Endothelial cell of umbilical vein (primary cell): ENCODE data around the gene ZNF273. TPM values are rescaled to one million over a fixed set of nuclear protein-coding genes. Genes with fewer than 3 reads are reported as not detected.

ENCODE experiments used
- BruUV-seq: library from RNA; stranded (reverse); fragments of 400-500 nt; replicated peaks from 2 replicates; lab custom pipeline; 2021; lab: Mats Ljungman, UMichigan
- CTCF ChIA-PET: fragments of 300-600, 350-600 bp; sonication (Branson Sonifier 250); formaldehyde crosslinking; loops from one replicate; lab custom pipeline; 2021; ENCODE audit warnings: antibody characterized with exemption, inconsistent platforms; lab: Charles Lee
- POLR2A ChIA-PET: fragments of 300-600, 350-600 bp; sonication (Branson Sonifier 250); formaldehyde crosslinking; loops from one replicate; lab custom pipeline; 2021; ENCODE audit warnings: antibody characterized with exemption, inconsistent platforms; lab: Charles Lee
- DNase-seq: peaks from one replicate; pipeline ENCODE4 v3.0.0-alpha.2; 2011; ENCODE audit warnings: low read depth, low spot score
- FAIRE-seq: peaks from 2 replicates; lab custom pipeline; 2011; peaks lifted over from hg19 to GRCh38; lab: Jason Lieb, UNC
- H2AFZ ChIP-seq: 2 replicates; pipeline ENCODE4 v1.6.0; 2012; ENCODE audit warnings: low read depth, low read length, control low read depth, inconsistent platforms
- H3K27ac ChIP-seq: 2 replicates; pipeline ENCODE4 v1.5.1; 2011; ENCODE audit warnings: low read depth, mild to moderate bottlenecking, control low read depth, low read length, moderate library complexity; ENCODE audit not compliant: insufficient read depth
- H3K27me3 ChIP-seq, 2 experiments: 2 replicates each; pipeline versions ENCODE4 v1.6.0 to v1.6.1; 2011; ENCODE audit warnings: low read length in 2 of 2, mixed read lengths in 1 of 2; ENCODE audit not compliant: control insufficient read depth in 2 of 2, insufficient read depth in 2 of 2
- H3K36me3 ChIP-seq, 2 experiments: 2 replicates in 1 of 2; 3 replicates in 1 of 2; pipeline ENCODE4 v1.5.1; 2011; ENCODE audit warnings: low read length in 2 of 2, mild to moderate bottlenecking in 1 of 2, moderate library complexity in 1 of 2; ENCODE audit not compliant: control insufficient read depth in 2 of 2, insufficient read depth in 2 of 2; ENCODE audit errors: extremely low read depth in 1 of 2
- H3K4me1 ChIP-seq: 3 replicates; pipeline ENCODE4 v1.5.1; 2011; ENCODE audit warnings: mild to moderate bottlenecking, low read length; ENCODE audit not compliant: control insufficient read depth, insufficient read depth; ENCODE audit errors: extremely low read depth
- H3K4me2 ChIP-seq: 2 replicates; pipeline ENCODE4 v1.6.1; 2011; ENCODE audit warnings: low read length, control low read depth, mixed read lengths; ENCODE audit not compliant: insufficient read depth
- H3K4me3 ChIP-seq, 3 experiments: fragments of 200-600 bp in 1 of 3; sonication (generic), shearing (Covaris generic) in 1 of 3; replicated peaks in 1 of 3; 2 replicates each; pipeline ENCODE4 v1.5.1; 2011 to 2016; ENCODE audit warnings: control low read depth in 3 of 3, low read length in 3 of 3, mild to moderate bottlenecking in 2 of 3, inconsistent platforms in 1 of 3, low read depth in 1 of 3, moderate library complexity in 1 of 3; ENCODE audit not compliant: insufficient read depth in 1 of 3
- H3K79me2 ChIP-seq: 2 replicates; pipeline ENCODE4 v1.6.0; 2012; ENCODE audit warnings: low read length, inconsistent platforms; ENCODE audit not compliant: control insufficient read depth, insufficient read depth
- H3K9ac ChIP-seq: replicated peaks from 2 replicates; pipeline ENCODE3; 2011; ENCODE audit warnings: low read length, control low read depth; ENCODE audit not compliant: insufficient read depth; ENCODE audit errors: extremely low read depth
- H3K9me1 ChIP-seq: replicated peaks from 3 replicates; pipeline ENCODE4 v1.6.0; 2011; ENCODE audit warnings: mild to moderate bottlenecking, low read length; ENCODE audit not compliant: control insufficient read depth, insufficient read depth; ENCODE audit errors: extremely low read depth
- H3K9me3 ChIP-seq: replicated peaks from 2 replicates; pipeline ENCODE4 v1.5.1; 2012; ENCODE audit warnings: low read length, inconsistent platforms; ENCODE audit not compliant: control insufficient read depth, insufficient read depth
- H4K20me1 ChIP-seq: replicated peaks from 2 replicates; pipeline ENCODE3; 2011; ENCODE audit warnings: mild to moderate bottlenecking, low read length; ENCODE audit not compliant: control insufficient read depth, insufficient read depth; ENCODE audit errors: extremely low read depth
- CTCF ChIP-seq, 2 donors: IDR thresholded peaks; 1 replicate in 1 of 2; 2 replicates in 1 of 2; pipeline ENCODE4 v1.5.1; 2011; ENCODE audit warnings: low read length in 2 of 2, mild to moderate bottlenecking in 2 of 2, moderate library complexity in 2 of 2, control low read depth in 1 of 2, inconsistent platforms in 1 of 2, low read depth in 1 of 2; ENCODE audit not compliant: insufficient read depth in 1 of 2; ENCODE audit errors: extremely low read depth in 1 of 2
- EZH2 ChIP-seq: IDR thresholded peaks from 2 replicates; pipeline ENCODE4 v1.6.1; 2012; ENCODE audit warnings: borderline replicate concordance, low read depth, mild to moderate bottlenecking, moderate library complexity, low read length, inconsistent platforms; ENCODE audit not compliant: severe bottlenecking
- GATA2 ChIP-seq: IDR thresholded peaks from 2 replicates; pipeline ENCODE4 v1.7.0; 2011; ENCODE audit warnings: low read depth, mild to moderate bottlenecking, moderate library complexity, mixed read lengths, low read length; ENCODE audit not compliant: insufficient read length, insufficient read depth
- JUN ChIP-seq: IDR thresholded peaks from 2 replicates; pipeline ENCODE4 v1.6.1; 2011; ENCODE audit warnings: borderline replicate concordance, low read depth; ENCODE audit not compliant: insufficient read length, insufficient read depth
- MAX ChIP-seq: IDR thresholded peaks from 2 replicates; pipeline ENCODE4 v1.6.1; 2011; ENCODE audit not compliant: insufficient read depth, insufficient read length
- POLR2A ChIP-seq: IDR thresholded peaks from 2 replicates; pipeline ENCODE4 v1.6.1; 2012; ENCODE audit warnings: low read depth, mild to moderate bottlenecking, control low read depth, low read length
- POLR2AphosphoS5 ChIP-seq: IDR thresholded peaks from 2 replicates; pipeline ENCODE4 v1.6.1; 2012; ENCODE audit warnings: low read depth, mild to moderate bottlenecking, control low read depth, low read length, moderate library complexity; ENCODE audit not compliant: insufficient read depth
- dilution Hi-C: fragments of 300-500 bp; cut with MboI; formaldehyde crosslinking; loops from one replicate; pipeline ENCODE4 v1.15.0; 2019; ENCODE audit warnings: low sequenced_read_pairs; ENCODE audit not compliant: extremely low pct_ligation_motif_present
- intact Hi-C: fragments of 100-400 bp; cut with micrococcal nuclease; formaldehyde crosslinking; loops from one replicate; pipeline ENCODE4 v1.10.0; 2022
- polyA plus RNA-seq, 4 experiments: library from polyadenylated mRNA; depleted of rRNA in 3 of 4; stranded (reverse) in 3 of 4; unstranded in 1 of 4; fragments of >200 nt; gene quantifications; 2 replicates each; pipeline versions ENCODE4 v1.2.1 to v1.2.3, GENCODE V29; 2011 to 2012; ENCODE audit warnings: missing spikeins in 1 of 4
- total RNA-seq: library from RNA; stranded (reverse); gene quantifications from 2 replicates; pipeline ENCODE4 v1.2.3, GENCODE V29; 2021

ZNF273 gene
- total and polyA plus RNA-seq, 2 donors (not counting 3 experiments of a cell fraction or from before 2014, with no cell fraction given), result 1.4 to 4.1 TPM

GRCh38 chr7:64951250-64951848 is 48.3 kb downstream of the ZNF273 start:
- no peak overlapping the region for H3K4me2 ChIP-seq
- TF ChIP-seq POLR2A (no peak), CTCF (IDR thresholded peaks at IDR 0.05; ENCODE audit: extremely low read depth in 1 of 2, insufficient read depth in 1 of 2, low read depth in 1 of 2, low read length in 2 of 2) (peak; percentile 48 to 58), POLR2AphosphoS5 (no peak), EZH2 (no peak), GATA2 (no peak), MAX (no peak), JUN (no peak)
- H3K79me2 ChIP-seq, result no peaks in the 10 kb centered on the region
- H3K27ac ChIP-seq, result no peak overlapping the region
- dilution Hi-C loops, result no loop called here
- no peaks in the 10 kb centered on the region for H3K9me3 ChIP-seq
- intact Hi-C loops, result loop anchor here (1.0 to 2.0 kb wide), 2 partner anchors 265 to 356 kb away; no protein-coding TSS in a partner anchor
- ChIA-PET CTCF (interaction anchor here (0.7 to 4.9 kb wide), 7 partner anchors 9 to 1062 kb away, joined by 3 to 68 read pairs (median 3); no protein-coding TSS in a partner anchor), POLR2A (no interaction called here)
- H4K20me1 ChIP-seq, result no peaks in the 10 kb centered on the region
- no peak overlapping the region for H3K4me3 ChIP-seq
- DNase-seq, result peak; percentile 55
- H3K27me3 ChIP-seq, result peaks cover 16 to 24% of the 10 kb centered on the region in 2 experiments
- H3K36me3 ChIP-seq, result no peaks in the 10 kb centered on the region
- no peaks in the 10 kb centered on the region for H3K4me1 ChIP-seq
- no peak overlapping the region for H2AFZ ChIP-seq
- FAIRE-seq, result peak; percentile 82
- H3K9me1 ChIP-seq, result no peaks in the 10 kb centered on the region
- BruUV-seq, result no TSS peak
- H3K9ac ChIP-seq, result no peak overlapping the region
